T follicular helper cell (primary cell): ENCODE measurements around the gene POTEF.
"Not testable (repeated sequence)": the region's sequence is repeated elsewhere in the genome, so short reads cannot be mapped to it uniquely, and the experiment has no call there.

Source experiments
- DNase-seq: peaks from one replicate; pipeline ENCODE4 v3.0.0-alpha.2; 2020; ENCODE audit warnings: low read depth
- total RNA-seq, 2 experiments: gene quantifications; one replicate each; lab custom pipeline; 2026; lab: John Stamatoyannopoulos, UW

POTEF gene
- total RNA-seq = 0 reads per million in 2 experiments

- not testable (repeated sequence) for DNase-seq
These were observed at the start of gene POTEF for GRCh38 chr2:130129120-130129829. TSS of gene POTEF (minus strand) at chr2:130129222. CDS start at chr2:130120515, 8,707 bp downstream.

- DNase-seq = not testable (repeated sequence)
These were observed 45.8 kb upstream of the POTEF start for GRCh38 chr2:130174866-130175265.

- DNase-seq = no peak
These were observed 40.9 kb upstream of the POTEF start for GRCh38 chr2:130169896-130170295.

GRCh38 chr2:130169163-130169562, 40.1 kb upstream of the POTEF start:
- DNase-seq = not testable (repeated sequence)

GRCh38 chr2:130166611-130167010, 37.6 kb upstream of the POTEF start:
- DNase-seq = not testable (repeated sequence)

GRCh38 chr2:130165293-130166016, 36.4 kb upstream of the POTEF start:
- DNase-seq = no peak

GRCh38 chr2:130162968-130163367, 33.9 kb upstream of the POTEF start:
- no peak for DNase-seq

GRCh38 chr2:130162486-130162885, 33.5 kb upstream of the POTEF start:
- DNase-seq = not testable (repeated sequence)

- DNase-seq = not testable (repeated sequence)
These were observed 32.0 kb upstream of the POTEF start for GRCh38 chr2:130160838-130161705.

- no peak for DNase-seq
These were observed 31.1 kb upstream of the POTEF start for GRCh38 chr2:130160131-130160530.

- not testable (repeated sequence) for DNase-seq
These were observed 30.4 kb upstream of the POTEF start for GRCh38 chr2:130159376-130159775.

GRCh38 chr2:130158631-130159030, 29.6 kb upstream of the POTEF start:
- DNase-seq = no peak

- DNase-seq = not testable (repeated sequence)
These were observed 28.9 kb upstream of the POTEF start for GRCh38 chr2:130157825-130158514.

GRCh38 chr2:130157354-130157753, 28.3 kb upstream of the POTEF start:
- DNase-seq = not testable (repeated sequence)

GRCh38 chr2:130156624-130157004, 27.6 kb upstream of the POTEF start:
- DNase-seq = no peak

GRCh38 chr2:130155956-130156623, 27.1 kb upstream of the POTEF start:
- not testable (repeated sequence) for DNase-seq

- DNase-seq = no peak
These were observed 26.0 kb upstream of the POTEF start for GRCh38 chr2:130154773-130155765.

- not testable (repeated sequence) for DNase-seq
These were observed 25.4 kb upstream of the POTEF start for GRCh38 chr2:130154423-130154770.

GRCh38 chr2:130153721-130154422, 24.9 kb upstream of the POTEF start:
- not testable (repeated sequence) for DNase-seq
